ENCODE measurements around the gene XXYLT1. TPM values are rescaled to one million over a fixed set of nuclear protein-coding genes. Genes with fewer than 3 reads are reported as not detected.

Gene XXYLT1
- total RNA-seq, 1 donor from 2014 or later, result 16.4 TPM

- H3K4me3 ChIP-seq (ENCODE audit: low read depth, low read length), result no peak overlapping the region
- DNase-seq (ENCODE audit: low read depth), result no peak
- TF ChIP-seq CTCF (conservative IDR thresholded peaks at IDR 0.05; ENCODE audit: low read depth, low read length), result no peak
Observed at GRCh38 chr3:195197765-195198425, 73.1 kb downstream of the XXYLT1 start.

- no peak overlapping the region for H3K4me3 ChIP-seq (ENCODE audit: low read depth, low read length)
- TF ChIP-seq CTCF (conservative IDR thresholded peaks at IDR 0.05; ENCODE audit: low read depth, low read length), result no peak
- DNase-seq (ENCODE audit: low read depth), result no peak
Observed at GRCh38 chr3:195196266-195196665, 74.7 kb downstream of the XXYLT1 start.

GRCh38 chr3:195195321-195196209, 75.4 kb downstream of the XXYLT1 start:
- TF ChIP-seq CTCF (conservative IDR thresholded peaks at IDR 0.05; ENCODE audit: low read depth, low read length), result no peak
- no peak for DNase-seq (ENCODE audit: low read depth)

GRCh38 chr3:195194559-195195206, 76.3 kb downstream of the XXYLT1 start:
- DNase-seq (ENCODE audit: low read depth), result no peak
- H3K4me3 ChIP-seq (ENCODE audit: low read depth, low read length), result no peak overlapping the region
- TF ChIP-seq CTCF (conservative IDR thresholded peaks at IDR 0.05; ENCODE audit: low read depth, low read length), result no peak

More at GRCh38 chr3:195195321-195196209, 75.4 kb downstream of the XXYLT1 start:
- H3K4me3 ChIP-seq (ENCODE audit: low read depth, low read length), result no peak overlapping the region

GRCh38 chr3:195191580-195191979, 79.4 kb downstream of the XXYLT1 start:
- DNase-seq (ENCODE audit: low read depth), result no peak
- TF ChIP-seq CTCF (conservative IDR thresholded peaks at IDR 0.05; ENCODE audit: low read depth, low read length), result no peak
- no peak overlapping the region for H3K4me3 ChIP-seq (ENCODE audit: low read depth, low read length)

GRCh38 chr3:195189821-195190220, 81.1 kb downstream of the XXYLT1 start:
- no peak for TF ChIP-seq CTCF (conservative IDR thresholded peaks at IDR 0.05; ENCODE audit: low read depth, low read length)
- DNase-seq (ENCODE audit: low read depth), result no peak
- H3K4me3 ChIP-seq (ENCODE audit: low read depth, low read length), result no peak overlapping the region

All from epithelial cell of proximal tubule (primary cell).